ENCODE results near the gene ATG4B.
"Not testable (repeated sequence)": the region's sequence is repeated elsewhere in the genome, so short reads cannot be mapped to it uniquely, and the experiment has no call there.

Gene ATG4B

DNA sequence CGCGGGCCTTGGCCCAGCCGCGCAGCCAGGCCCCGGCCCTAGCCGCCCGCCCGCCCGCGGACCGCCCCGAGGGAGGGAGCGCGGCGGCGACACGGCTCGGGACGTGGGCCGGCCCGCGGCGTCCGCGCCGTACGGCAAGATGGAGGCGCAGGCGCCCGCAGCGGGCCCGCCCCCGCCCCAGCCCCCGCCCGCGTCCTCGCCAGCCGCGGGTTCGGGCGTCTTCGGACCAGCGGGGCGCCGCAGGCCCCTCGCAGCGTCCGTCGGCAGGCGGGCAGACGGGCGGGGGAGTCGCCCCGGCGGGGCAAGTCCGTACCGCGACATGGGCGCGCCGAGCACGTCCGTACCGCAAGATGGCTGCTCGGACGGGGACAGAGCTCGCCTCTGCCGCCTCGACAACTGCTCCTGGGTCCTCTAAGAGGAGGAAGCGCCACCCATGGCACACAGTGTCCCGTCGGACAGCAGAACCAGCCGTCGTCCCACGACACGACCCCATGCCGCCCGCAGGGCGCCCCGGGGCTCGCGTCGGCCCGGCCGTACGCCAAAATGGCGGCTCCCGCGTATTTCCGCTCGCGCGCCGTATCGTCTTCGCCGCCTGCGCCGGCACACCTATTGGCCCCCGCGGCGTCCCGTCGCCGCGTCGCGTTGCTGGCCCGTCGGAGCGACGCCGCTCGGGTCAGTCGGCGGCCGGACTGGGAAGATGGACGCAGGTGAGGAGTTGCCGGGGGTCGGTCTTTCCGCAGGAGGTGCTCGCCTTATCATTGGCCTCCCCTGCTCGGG is at the start of gene ATG4B, which contains the start of gene THAP4:
Gene ATG4B (plus strand): TSS at position 676 of the 777 bp plus-strand sequence. CDS start 22 bp downstream, at position 698.
Gene THAP4 (minus strand): TSS at position 141 of the 777 bp plus-strand sequence. CDS start 141 bp downstream, outside the sequence.
- TF ChIP-seq, protein P1, sequence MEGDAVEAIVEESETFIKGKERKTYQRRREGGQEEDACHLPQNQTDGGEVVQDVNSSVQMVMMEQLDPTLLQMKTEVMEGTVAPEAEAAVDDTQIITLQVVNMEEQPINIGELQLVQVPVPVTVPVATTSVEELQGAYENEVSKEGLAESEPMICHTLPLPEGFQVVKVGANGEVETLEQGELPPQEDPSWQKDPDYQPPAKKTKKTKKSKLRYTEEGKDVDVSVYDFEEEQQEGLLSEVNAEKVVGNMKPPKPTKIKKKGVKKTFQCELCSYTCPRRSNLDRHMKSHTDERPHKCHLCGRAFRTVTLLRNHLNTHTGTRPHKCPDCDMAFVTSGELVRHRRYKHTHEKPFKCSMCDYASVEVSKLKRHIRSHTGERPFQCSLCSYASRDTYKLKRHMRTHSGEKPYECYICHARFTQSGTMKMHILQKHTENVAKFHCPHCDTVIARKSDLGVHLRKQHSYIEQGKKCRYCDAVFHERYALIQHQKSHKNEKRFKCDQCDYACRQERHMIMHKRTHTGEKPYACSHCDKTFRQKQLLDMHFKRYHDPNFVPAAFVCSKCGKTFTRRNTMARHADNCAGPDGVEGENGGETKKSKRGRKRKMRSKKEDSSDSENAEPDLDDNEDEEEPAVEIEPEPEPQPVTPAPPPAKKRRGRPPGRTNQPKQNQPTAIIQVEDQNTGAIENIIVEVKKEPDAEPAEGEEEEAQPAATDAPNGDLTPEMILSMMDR (IDR thresholded peaks at IDR 0.05; ENCODE audit: extremely low read depth, missing control alignments): no peak
- DNase-seq (ENCODE audit: low spot score): peak; percentile 99

DNA sequence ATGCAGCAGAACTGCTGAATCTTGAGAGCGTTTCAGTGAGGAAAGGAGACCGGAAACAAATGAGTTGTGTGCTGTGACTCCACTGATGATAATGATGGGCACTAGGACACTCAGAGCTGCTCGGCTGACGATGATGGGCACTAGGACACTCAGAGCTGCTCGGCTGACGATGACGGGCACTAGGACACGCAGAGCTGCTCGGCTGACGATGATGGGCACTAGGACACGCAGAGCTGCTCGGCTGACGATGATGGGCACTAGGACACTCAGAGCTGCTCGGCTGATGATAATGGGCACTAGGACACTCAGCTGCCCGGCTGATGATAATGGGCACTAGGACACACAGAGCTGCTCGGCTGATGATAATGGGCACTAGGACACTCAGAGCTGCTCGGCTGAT is 47.6 kb upstream of the ATG4B start:
- not testable (repeated sequence) for DNase-seq (ENCODE audit: low spot score)

DNA sequence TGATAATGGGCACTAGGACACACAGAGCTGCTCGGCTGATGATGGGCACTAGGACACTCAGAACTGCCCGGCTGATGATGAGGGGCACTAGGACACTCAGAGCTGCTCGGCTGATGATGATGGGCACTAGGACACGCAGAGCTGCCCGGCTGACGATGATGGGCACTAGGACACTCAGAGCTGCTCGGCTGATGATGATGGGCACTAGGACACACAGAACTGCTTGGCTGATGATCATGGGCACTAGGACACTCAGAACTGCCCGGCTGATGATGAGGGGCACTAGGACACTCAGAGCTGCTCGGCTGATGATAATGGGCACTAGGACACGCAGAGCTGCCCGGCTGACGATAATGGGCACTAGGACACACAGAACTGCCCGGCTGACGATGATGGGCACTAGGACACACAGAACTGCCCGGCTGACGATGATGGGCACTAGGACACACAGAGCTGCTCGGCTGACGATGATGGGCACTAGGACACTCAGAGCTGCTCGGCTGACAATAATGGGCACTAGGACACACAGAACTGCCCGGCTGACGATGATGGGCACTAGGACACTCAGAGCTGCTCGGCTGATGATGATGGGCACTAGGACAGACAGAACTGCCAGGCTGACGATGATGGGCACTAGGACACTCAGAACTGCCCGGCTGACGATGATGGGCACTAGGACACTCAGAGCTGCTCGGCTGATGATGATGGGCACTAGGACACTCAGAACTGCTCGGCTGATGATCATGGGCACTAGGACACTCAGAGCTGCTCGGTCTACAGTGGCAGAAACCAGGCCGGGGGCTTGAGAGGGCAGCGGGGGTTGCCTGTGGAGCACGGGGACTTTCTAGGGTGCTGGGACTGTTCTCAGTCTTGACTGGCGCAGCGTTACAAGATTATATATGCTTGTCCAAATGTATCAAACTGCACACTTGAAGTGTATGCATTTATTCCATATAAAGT is 46.7 kb upstream of the ATG4B start:
- not testable (repeated sequence) for DNase-seq (ENCODE audit: low spot score)

DNA sequence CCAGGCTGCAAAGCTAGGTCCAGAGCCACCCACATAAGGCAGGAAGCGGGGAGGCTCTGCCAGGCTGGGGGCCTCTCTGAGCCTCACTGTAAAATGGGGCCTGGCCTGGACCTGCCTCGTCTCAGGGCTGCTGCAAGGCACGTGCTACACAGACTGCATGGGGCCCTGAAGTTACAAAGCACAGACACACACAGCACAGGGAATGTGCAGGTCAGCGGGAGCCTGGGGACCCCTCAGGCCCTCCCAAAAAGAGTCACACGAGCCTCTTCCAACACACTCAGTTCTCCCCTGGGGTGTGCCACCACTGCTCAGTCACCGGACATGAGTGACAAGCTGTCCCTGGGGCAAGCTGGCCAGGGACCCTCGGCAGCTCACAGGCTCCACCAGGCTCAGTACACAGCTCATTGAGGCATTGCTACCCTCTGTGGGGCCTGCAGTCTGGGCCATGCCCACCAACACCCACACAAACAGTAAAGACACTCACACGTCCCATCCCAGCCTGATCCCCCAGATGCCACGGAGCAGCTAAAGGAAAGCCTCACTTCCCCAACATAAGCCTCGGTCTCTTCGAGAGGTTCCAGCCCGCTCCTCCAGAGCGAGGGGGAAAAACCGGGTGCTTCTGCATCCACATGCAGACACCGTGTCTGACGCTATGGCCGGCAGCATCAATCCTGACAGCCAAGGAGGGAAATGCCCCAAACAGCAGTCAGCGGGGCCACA is 45.2 kb upstream of the ATG4B start:
- TF ChIP-seq, protein P1 (IDR thresholded peaks at IDR 0.05; ENCODE audit: extremely low read depth, missing control alignments): no peak
- no peak for DNase-seq (ENCODE audit: low spot score)

DNA sequence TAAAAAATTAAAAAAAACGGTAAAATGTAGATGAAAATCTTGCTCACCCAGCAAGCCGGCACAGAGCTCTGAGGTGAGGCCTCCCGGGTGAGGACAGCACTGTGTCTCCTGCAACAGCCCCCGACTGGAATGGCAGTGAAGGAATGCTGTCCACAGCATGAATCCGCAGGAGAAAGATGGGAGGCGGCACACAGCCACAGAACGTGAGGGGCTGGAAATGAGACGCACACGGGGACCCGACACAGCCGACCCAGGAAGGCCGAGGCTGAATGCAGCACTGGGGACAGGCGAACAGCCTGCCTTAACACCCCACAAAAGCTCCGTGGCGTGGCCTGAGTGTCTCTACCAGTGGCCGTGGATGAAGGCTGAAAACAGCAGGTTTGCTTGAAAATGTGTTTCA is 44.2 kb upstream of the ATG4B start:
- DNase-seq (ENCODE audit: low spot score): no peak
- TF ChIP-seq, protein P1 (IDR thresholded peaks at IDR 0.05; ENCODE audit: extremely low read depth, missing control alignments): no peak

DNA sequence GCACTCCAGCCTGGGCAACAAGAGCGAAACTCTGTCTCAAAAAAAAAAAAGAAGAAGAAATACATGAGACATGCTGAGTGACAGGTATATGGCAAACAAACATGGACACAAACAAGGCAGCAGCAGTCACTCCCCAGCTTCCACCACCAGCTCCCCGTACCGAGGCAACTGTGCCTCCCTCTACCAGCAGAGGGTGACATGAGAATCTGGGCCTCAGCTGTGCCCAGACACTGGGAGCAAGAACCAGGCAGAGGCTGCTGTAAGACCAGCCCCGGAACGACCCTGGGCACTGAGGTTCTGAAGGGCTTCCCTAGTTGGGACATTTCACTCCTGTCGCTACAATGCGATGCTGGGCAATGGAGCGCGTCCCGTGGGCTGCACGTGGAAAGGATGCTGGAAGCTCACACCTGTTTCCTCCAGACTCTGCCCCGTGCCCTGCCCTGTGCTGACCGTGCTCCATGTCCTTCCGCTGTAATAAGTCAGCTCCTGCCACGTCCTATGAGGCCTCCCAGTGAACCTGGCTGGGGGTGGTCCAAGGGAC is 41.8 kb upstream of the ATG4B start:
- TF ChIP-seq, protein P1 (IDR thresholded peaks at IDR 0.05; ENCODE audit: extremely low read depth, missing control alignments): no peak
- DNase-seq (ENCODE audit: low spot score): no peak

DNA sequence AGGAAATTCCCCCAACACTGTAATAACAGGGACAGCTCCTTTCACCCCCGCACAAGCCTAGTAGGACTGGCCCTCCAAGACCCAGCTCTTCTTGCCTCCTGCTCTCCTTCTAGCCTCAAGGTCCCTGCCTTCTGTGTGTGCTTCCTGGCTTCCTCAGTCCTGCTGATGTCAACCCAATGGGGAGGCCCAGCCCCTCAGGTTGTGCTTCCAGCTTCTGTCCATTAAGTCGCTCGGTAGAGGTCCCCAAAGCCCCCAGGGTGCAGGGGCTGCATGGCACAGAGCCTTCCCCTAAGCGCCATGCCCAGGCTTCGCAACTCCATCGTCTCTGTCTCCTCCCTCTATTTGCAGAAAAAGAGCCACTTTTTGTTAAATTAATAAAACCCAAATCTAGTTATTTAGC is 39.9 kb upstream of the ATG4B start:
- no peak for DNase-seq (ENCODE audit: low spot score)
- TF ChIP-seq, protein P1 (IDR thresholded peaks at IDR 0.05; ENCODE audit: extremely low read depth, missing control alignments): no peak

Data from GM20000 (cell line).